ENCODE results near the gene CNTNAP2.

The CNTNAP2 gene

DNA sequence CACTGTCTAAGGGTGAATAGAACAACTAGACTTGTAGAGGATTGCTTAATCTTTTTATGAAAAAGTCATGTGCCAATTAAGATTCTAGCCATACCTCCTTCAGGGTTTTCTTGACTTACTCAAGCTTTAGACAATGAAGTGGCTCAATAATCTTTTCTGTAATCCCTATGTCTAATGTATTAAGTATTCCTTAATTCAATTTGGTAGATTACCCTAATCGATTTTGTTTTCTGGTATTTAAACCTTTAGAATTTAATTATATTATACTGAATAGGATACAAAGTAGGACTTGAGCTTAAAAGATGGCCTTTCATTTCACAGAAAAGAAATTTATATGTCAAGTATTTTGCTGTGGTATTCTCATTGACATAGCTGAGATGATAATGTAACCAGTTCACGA, 1876.1 kb downstream of the CNTNAP2 start:
- H3K36me3 Mint-ChIP-seq = no peaks in the 10 kb centered on the region
- no peaks in the 10 kb centered on the region for H3K4me1 Mint-ChIP-seq
- peaks cover 5 to 8% of the 10 kb centered on the region in 2 donors for H3K9me3 Mint-ChIP-seq
- H3K27ac Mint-ChIP-seq = no peak overlapping the region
- H3K4me3 Mint-ChIP-seq = no peak overlapping the region
- ATAC-seq (replicated peaks) = no peak
- H3K27me3 Mint-ChIP-seq = no peaks in the 10 kb centered on the region
- no peak for DNase-seq

DNA sequence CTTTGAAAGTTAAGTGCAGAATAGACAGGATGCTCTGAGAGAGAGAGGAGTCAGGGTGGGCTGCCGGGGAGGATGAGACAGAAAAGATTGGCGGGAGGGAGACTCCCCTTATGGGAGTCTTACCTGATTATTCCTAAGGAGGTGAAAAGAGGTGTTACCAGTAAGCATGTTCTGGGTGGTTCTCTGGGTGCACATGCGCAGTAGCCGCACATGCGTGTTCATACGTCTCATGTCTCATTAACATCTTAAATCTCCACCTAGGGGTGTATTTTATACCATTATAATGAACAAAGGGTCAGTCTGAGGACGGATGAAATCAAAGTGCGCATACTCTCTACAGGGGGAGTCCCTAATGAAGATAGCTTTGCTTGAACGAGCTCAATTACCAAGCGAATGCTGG, 1881.0 kb downstream of the CNTNAP2 start:
- DNase-seq (no peak), ATAC-seq (replicated peaks) (no peak)
- Mint-ChIP-seq H3K4me1 (no peaks in the 10 kb centered on the region), H3K9me3 (no peaks in the 10 kb centered on the region), H3K27me3 (no peaks in the 10 kb centered on the region), H3K36me3 (no peaks in the 10 kb centered on the region), H3K4me3 (no peak overlapping the region), H3K27ac (no peak overlapping the region)

DNA sequence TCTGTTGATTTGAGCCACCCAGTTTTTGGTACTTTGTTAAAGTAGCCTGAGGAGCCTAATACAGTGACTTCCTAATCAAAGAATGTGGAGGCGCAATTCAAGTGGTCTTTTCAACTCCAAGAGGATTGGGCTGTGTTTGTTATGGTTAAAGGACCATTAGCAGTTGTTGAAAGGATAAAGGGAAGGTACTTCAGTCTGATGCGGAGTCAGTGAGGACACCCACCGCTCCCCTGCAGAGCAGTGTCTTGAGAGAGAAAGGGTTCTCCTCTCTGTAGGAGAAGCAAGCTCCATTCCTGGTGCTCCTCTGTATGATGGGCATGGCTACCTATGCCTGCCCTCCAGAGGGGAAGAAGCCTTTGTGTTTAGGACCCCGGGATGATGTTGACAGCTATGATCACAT, 1883.4 kb downstream of the CNTNAP2 start:
- no peaks in the 10 kb centered on the region for H3K4me1 Mint-ChIP-seq
- ATAC-seq (replicated peaks) = no peak
- no peak for DNase-seq
- H3K4me3 Mint-ChIP-seq = no peak overlapping the region
- H3K36me3 Mint-ChIP-seq = no peaks in the 10 kb centered on the region
- no peaks in the 10 kb centered on the region for H3K9me3 Mint-ChIP-seq
- H3K27ac Mint-ChIP-seq = no peak overlapping the region
- H3K27me3 Mint-ChIP-seq = no peaks in the 10 kb centered on the region

DNA sequence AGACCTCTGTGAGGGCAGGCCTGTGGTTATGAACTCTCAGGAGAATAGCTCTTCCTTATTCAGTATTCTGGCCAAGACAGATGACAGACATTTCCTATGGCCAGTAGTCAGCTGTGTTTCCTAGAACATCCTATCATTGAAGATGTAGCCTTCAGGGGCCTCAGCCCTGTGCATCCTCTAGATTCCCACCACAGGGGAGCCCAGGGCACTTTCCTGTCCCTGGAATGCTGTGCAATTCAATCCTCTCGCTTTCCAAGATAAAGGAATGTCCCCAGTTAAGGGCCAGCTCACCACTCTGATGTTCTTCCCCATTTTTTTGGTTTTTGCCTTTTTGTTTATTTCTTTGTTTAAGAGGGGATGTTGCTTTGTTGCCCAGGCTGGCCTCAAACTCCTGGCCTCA, 1895.2 kb downstream of the CNTNAP2 start:
- Mint-ChIP-seq H3K27ac (no peak overlapping the region), H3K4me3 (no peak overlapping the region), H3K27me3 (no peaks in the 10 kb centered on the region), H3K9me3 (peaks cover 0 to 1% of the 10 kb centered on the region in 2 donors), H3K4me1 (no peaks in the 10 kb centered on the region), H3K36me3 (no peaks in the 10 kb centered on the region)
- no peak for ATAC-seq (replicated peaks)
- DNase-seq = no peak

DNA sequence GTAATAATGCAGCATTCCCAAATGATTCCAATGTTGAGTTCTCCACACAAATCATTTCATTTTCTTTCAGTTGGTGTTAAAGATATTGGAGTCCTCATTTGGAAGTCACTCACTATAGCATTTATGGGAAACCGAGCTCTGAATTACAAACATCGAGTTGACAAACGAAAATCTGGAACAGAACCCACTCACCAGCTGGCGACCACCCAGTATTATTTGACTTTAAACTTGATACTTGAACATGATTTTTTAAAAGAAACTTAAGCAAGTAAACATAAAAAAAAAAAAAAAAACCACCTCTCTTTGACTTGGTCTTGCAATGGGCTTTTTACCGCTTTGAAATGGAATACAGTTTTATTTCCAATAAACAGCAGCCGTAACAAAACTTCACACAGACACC, 1897.4 kb downstream of the CNTNAP2 start:
- H3K4me1 Mint-ChIP-seq = no peaks in the 10 kb centered on the region

DNA sequence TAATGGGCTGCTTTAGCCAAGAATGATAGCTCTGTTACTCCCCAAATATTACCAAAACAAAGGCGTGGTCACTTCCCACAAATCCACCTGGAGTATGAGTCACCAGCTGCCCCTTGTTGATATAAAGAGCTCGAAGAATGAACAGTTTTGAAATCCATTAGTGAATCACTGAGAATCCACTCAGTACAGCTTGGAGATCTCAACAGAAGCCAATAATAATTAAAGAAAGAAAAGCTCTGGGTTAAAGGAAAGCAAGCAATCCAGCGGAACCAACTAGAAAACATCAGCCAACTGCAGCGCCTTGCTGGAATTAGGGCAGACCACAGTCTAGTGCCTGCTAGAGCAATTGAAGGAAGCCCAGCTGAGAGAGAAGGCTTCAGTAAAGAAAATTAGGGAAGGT, 1897.9 kb downstream of the CNTNAP2 start:
- no peak for ATAC-seq (replicated peaks)
- no peak overlapping the region for H3K4me3 Mint-ChIP-seq
- peaks cover 0 to 1% of the 10 kb centered on the region in 2 donors for H3K9me3 Mint-ChIP-seq
- no peak for DNase-seq
- no peaks in the 10 kb centered on the region for H3K4me1 Mint-ChIP-seq
- H3K36me3 Mint-ChIP-seq = no peaks in the 10 kb centered on the region
- H3K27ac Mint-ChIP-seq = no peak overlapping the region
- no peaks in the 10 kb centered on the region for H3K27me3 Mint-ChIP-seq

More for the DNA sequence above, 1897.4 kb downstream of the CNTNAP2 start:
- ATAC-seq (replicated peaks) (no peak), DNase-seq (no peak)
- Mint-ChIP-seq H3K4me3 (no peak overlapping the region), H3K27me3 (no peaks in the 10 kb centered on the region), H3K36me3 (no peaks in the 10 kb centered on the region), H3K27ac (no peak overlapping the region), H3K9me3 (peaks cover 0 to 1% of the 10 kb centered on the region in 2 donors)

DNA sequence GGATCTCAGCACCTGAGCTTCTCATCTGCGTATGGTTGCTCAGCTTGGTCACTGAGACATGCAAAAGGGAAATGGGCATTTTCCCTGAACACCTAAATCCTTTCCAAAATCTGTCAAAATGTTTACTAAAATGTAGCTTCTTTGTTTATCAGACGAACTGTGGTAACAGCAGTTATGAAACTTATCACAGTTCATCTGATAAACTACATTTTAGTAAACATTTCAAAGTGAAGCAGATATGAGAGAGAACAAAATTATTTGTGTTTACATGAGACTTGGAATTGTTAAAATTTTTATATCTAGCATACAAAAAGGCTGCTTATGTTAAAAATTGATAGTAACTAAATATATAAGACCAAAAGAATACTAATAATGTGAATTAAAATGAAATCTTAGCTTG, 1900.5 kb downstream of the CNTNAP2 start:
- H3K4me1 Mint-ChIP-seq = no peaks in the 10 kb centered on the region
- ATAC-seq (replicated peaks) (no peak), DNase-seq (no peak)
- no peaks in the 10 kb centered on the region for H3K36me3 Mint-ChIP-seq
- no peak overlapping the region for H3K27ac Mint-ChIP-seq
- H3K9me3 Mint-ChIP-seq = no peaks in the 10 kb centered on the region
- no peak overlapping the region for H3K4me3 Mint-ChIP-seq
- no peaks in the 10 kb centered on the region for H3K27me3 Mint-ChIP-seq

DNA sequence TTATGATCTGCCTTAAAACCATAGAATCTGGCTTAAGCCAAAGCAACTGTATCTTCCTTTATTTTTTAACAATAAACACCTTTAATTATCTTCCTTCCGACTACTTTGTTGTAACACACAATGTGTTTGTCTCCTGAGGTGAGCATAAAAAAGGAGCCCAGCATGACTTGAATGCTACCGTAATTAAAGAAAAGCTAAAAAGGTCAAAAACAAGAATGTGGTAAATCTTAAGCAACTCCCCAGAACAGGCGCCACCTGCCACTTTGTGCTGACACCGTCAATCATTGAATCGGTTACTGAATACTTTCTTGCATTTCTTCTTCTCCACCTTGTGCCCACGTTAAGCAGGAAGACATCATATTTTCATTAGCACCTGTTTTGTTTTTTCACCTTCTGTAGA, 1904.1 kb downstream of the CNTNAP2 start:
- H3K36me3 Mint-ChIP-seq = no peaks in the 10 kb centered on the region
- no peak overlapping the region for H3K4me3 Mint-ChIP-seq
- no peak overlapping the region for H3K27ac Mint-ChIP-seq
- DNase-seq (no peak), ATAC-seq (replicated peaks) (no peak)
- H3K4me1 Mint-ChIP-seq = no peaks in the 10 kb centered on the region
- no peaks in the 10 kb centered on the region for H3K27me3 Mint-ChIP-seq
- no peaks in the 10 kb centered on the region for H3K9me3 Mint-ChIP-seq

DNA sequence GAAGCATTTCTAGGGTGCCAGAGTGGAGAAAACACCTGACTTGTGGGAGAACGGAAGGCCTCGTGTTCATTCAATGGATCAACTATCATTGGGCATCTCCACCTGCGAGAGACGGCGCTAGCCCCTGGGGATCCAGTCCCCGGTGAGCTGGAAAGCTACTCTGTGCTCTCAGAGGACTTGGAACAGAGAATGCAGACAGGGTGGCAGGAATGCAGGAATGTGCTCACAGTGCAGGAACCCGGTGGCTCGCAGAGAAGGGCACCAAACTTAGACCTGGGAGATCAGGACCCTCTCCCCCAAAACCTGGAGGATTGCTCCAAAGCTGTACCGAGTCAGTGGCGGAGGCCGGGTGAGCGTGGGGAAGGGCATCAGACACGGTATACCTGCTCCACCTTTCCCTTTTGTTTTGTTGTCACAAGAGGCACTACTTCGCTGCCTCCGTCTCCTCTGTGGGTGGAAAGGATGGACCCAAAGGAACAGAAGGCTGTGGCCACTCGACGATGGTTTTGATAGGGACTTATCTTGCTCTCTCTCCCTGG, 1905.0 kb downstream of the CNTNAP2 start:
- Mint-ChIP-seq H3K36me3 (no peaks in the 10 kb centered on the region), H3K27me3 (no peaks in the 10 kb centered on the region), H3K27ac (no peak overlapping the region), H3K4me1 (no peaks in the 10 kb centered on the region), H3K9me3 (no peaks in the 10 kb centered on the region), H3K4me3 (no peak overlapping the region)
- no peak for DNase-seq
- no peak for ATAC-seq (replicated peaks)

DNA sequence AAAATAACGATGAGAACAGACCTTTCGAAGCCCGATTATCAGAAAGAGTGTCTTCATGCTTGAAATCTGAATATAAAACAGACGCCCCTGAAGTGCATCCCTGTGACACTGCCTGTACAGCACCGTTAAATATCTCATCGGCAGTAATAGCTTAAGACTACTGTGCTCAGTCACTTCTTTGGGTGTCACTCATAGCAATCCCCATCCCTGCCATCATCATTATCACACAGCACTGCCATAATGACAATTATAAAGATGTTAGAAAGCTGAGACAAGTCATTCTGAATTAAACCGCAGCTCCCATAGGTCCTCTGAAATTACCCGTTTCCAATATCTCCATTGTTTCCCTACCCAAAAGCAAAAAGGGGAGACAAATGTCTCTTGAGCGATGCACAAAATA, 1906.2 kb downstream of the CNTNAP2 start:
- Mint-ChIP-seq H3K36me3 (no peaks in the 10 kb centered on the region), H3K27ac (no peak overlapping the region), H3K9me3 (no peaks in the 10 kb centered on the region), H3K4me3 (no peak overlapping the region), H3K4me1 (no peaks in the 10 kb centered on the region), H3K27me3 (no peaks in the 10 kb centered on the region)
- ATAC-seq (replicated peaks) (no peak), DNase-seq (no peak)

DNA sequence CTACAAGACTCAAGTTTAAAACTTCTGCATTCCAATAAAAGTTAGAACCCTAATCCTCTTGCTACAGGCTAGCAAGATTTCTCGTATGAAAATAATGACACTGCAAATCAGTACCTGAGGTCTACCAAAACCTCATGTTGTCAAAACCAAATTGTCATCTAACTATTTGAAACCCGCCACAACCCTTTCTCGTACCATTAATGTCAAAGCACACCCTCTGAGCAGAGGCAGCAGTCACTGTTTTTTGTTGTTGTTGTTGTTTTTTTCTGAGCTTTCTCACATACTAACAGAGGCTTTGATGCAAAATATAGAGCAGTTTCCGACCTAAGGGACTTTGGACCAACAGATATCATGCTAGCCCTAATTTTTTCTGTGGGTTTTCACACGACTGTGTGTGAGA, 1910.1 kb downstream of the CNTNAP2 start:
- no peak overlapping the region for H3K4me3 Mint-ChIP-seq
- H3K9me3 Mint-ChIP-seq = no peaks in the 10 kb centered on the region
- no peaks in the 10 kb centered on the region for H3K27me3 Mint-ChIP-seq
- no peaks in the 10 kb centered on the region for H3K36me3 Mint-ChIP-seq
- no peak for DNase-seq
- no peak overlapping the region for H3K27ac Mint-ChIP-seq
- no peak for ATAC-seq (replicated peaks)
- H3K4me1 Mint-ChIP-seq = peaks cover 0 to 5% of the 10 kb centered on the region in 2 donors

DNA sequence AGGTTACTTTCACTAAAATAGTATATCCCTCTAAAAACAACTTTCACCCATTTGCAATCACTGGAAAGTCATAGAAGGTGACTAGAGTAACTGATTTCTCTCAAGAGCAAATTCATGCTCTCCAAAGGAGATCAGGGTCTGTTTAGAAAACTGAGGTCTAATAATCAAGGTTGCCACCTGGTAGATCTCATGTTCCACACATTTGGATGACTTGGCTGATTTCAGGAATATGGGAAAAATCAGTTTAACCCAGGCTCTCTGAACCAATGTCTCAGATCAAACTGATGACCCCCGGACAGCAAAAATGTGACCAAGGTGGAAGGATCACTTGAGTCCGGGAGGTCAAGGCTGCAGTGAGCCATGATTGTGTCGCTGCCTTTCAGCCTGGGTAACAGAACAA, 1911.6 kb downstream of the CNTNAP2 start:
- DNase-seq = no peak
- Mint-ChIP-seq H3K4me3 (no peak overlapping the region), H3K36me3 (no peaks in the 10 kb centered on the region), H3K27ac (no peak overlapping the region), H3K27me3 (no peaks in the 10 kb centered on the region), H3K4me1 (peaks cover 0 to 13% of the 10 kb centered on the region in 2 donors), H3K9me3 (no peaks in the 10 kb centered on the region)
- no peak for ATAC-seq (replicated peaks)

DNA sequence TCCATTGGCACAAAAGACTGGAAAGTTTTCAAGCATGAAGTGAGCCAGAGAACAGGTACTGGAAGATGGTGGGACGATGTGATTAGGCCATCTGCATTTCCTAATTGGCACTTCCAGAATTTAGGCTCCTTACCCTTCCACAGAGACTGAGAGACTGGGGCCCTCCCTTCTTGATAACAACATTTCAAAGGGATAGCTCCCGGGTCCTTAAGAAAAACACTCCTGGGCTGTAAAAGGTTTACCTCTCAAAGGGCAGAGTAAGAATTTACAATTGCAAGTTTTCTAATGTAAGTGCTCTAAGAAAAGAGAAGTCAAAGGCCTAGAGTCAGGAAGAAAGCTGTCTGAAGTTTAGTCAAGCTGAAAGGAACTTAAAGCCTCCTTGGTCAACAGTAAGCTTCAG, 1914.4 kb downstream of the CNTNAP2 start:
- ATAC-seq (replicated peaks) (no peak), DNase-seq (no peak)
- Mint-ChIP-seq H3K9me3 (no peaks in the 10 kb centered on the region), H3K4me1 (peaks cover 0 to 13% of the 10 kb centered on the region in 2 donors), H3K27ac (no peak overlapping the region), H3K36me3 (no peaks in the 10 kb centered on the region), H3K4me3 (no peak overlapping the region), H3K27me3 (no peaks in the 10 kb centered on the region)

DNA sequence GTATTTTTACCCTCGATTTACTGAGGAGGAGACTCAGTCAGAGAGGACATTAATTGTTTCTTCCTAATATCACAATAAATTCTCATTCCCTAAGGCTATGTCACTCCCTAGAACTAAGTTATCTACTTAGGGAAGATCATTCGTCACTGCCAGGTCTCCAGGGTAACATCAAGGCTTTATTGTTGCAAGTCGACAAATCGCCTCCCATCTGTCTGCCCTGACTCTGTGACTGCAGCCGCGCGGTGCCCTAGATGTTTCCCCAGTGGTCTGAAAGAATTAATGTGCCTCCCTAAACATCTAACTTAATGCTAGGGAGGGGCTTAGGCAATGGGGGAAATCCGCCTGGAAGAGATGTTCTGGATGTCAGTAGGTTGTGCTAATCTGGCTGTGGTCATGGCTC, 1915.2 kb downstream of the CNTNAP2 start:
- no peak overlapping the region for H3K27ac Mint-ChIP-seq
- no peak for ATAC-seq (replicated peaks)
- peaks cover 0 to 13% of the 10 kb centered on the region in 2 donors for H3K4me1 Mint-ChIP-seq
- H3K9me3 Mint-ChIP-seq = no peaks in the 10 kb centered on the region
- H3K36me3 Mint-ChIP-seq = no peaks in the 10 kb centered on the region
- H3K4me3 Mint-ChIP-seq = no peak overlapping the region
- no peak for DNase-seq
- no peaks in the 10 kb centered on the region for H3K27me3 Mint-ChIP-seq

DNA sequence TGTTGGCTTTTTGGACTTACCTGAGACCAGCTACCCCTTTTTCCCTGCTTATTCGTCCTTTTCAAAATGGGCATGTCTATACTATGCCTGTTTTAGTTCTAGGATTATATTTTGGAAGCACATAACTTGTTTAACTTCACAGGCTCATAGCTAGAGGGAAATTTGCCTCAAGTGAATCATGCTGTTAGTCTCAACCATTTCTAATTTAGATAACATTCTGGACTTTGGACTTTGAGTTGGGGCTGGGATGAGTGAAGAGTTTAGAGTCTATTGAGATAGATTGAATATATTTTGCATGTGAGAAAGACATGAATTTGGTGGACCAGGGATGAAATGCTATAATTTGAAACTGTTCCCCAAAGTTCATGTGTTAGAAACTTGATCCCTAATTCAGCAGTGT, 1919.3 kb downstream of the CNTNAP2 start:
- no peak for ATAC-seq (replicated peaks)
- no peak for DNase-seq
- Mint-ChIP-seq H3K27ac (no peak overlapping the region), H3K36me3 (no peaks in the 10 kb centered on the region), H3K27me3 (no peaks in the 10 kb centered on the region), H3K9me3 (no peaks in the 10 kb centered on the region), H3K4me3 (no peak overlapping the region), H3K4me1 (peaks cover 0 to 8% of the 10 kb centered on the region in 2 donors)

DNA sequence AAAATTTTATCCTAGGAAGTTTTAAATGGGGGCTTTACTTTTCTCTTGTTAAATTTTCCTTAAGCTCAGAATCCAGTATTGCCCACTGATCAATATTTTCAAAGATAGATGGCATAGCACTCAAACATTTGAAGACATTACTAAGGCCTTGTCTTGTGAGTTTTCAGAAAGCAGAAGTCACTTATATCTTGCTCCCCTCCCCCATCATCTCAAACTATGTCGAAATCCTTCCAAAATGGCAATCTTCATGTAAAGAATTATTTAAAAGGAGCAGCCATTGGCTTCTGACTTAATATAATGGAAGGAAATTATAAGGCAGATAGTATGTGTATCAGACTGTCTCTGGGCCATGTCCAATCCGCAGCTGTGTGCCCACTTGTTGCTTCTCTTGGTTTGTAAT, 1920.4 kb downstream of the CNTNAP2 start:
- Mint-ChIP-seq H3K4me1 (peaks cover 0 to 5% of the 10 kb centered on the region in 2 donors), H3K27ac (no peak overlapping the region), H3K36me3 (no peaks in the 10 kb centered on the region), H3K9me3 (no peaks in the 10 kb centered on the region), H3K27me3 (no peaks in the 10 kb centered on the region), H3K4me3 (no peak overlapping the region)
- ATAC-seq (replicated peaks) = no peak
- DNase-seq = no peak

All from stimulated activated naive B cell treated with anti-CD40 and anti-IgM and Interleukin-4, amounts not matched to agents 10 μg/mL and 1 μg/mL and 100 μg/mL, for 72 hours (primary cell).